A549 (cell line): ENCODE measurements around the gene HUNK. TPM values are rescaled to one million over a fixed set of nuclear protein-coding genes. Genes with fewer than 3 reads are reported as not detected.

Experiments used
- ATAC-seq, 2 experiments: fragments of 200-7000 bp in 1 of 2; fragments of >200 bp in 1 of 2; cut with Nextera tagmentation in 1 of 2; cut with Tn5 transposase in 1 of 2; 3 replicates each; pipeline versions ENCODE4 v1.8.0 to v1.9.1; 2018 to 2020; ENCODE audit warnings: mild to moderate bottlenecking in 1 of 2, moderate library complexity in 1 of 2
- CTCF ChIA-PET: fragments of 300-600 bp; sonication (Branson Sonifier 250); formaldehyde crosslinking; extraction: SDS; loops from one replicate; lab custom pipeline; 2021; ENCODE audit warnings: antibody characterized with exemption, inconsistent platforms; lab: Yijun Ruan, JAX
- POLR2A ChIA-PET: fragments of 350-600 bp; formaldehyde crosslinking; extraction: SDS; loops from one replicate; lab custom pipeline; 2021; ENCODE audit warnings: antibody characterized with exemption, inconsistent platforms; lab: Yijun Ruan, JAX
- DNase-seq, 2 experiments: peaks; one replicate each; pipeline versions ENCODE4 v3.0.0 to v3.0.0-alpha.2; 2011 to 2016; ENCODE audit warnings: low read depth in 1 of 2, low spot score in 1 of 2
- FAIRE-seq: peaks from 2 replicates; lab custom pipeline; 2011; peaks lifted over from hg19 to GRCh38; lab: Jason Lieb, UNC
- H3K27ac ChIP-seq, 2 experiments: fragments of >200 bp; sonication (Bioruptor Twin); formaldehyde crosslinking; 3 replicates each; pipeline ENCODE4 v1.5.1; 2016 to 2017
- H3K4me1 ChIP-seq: fragments of >200 bp; sonication (Bioruptor Twin); formaldehyde crosslinking; 3 replicates; pipeline ENCODE4 v1.6.1; 2016
- H3K4me2 ChIP-seq: fragments of >200 bp; sonication (Bioruptor Twin); formaldehyde crosslinking; 3 replicates; pipeline ENCODE4 v1.6.1; 2016
- H3K4me3 ChIP-seq: fragments of >200 bp; sonication (Bioruptor Twin); formaldehyde crosslinking; 3 replicates; pipeline ENCODE4 v1.5.1; 2016
- H3K9me3 ChIP-seq: fragments of >200 bp; sonication (Bioruptor Twin); formaldehyde crosslinking; 3 replicates; pipeline ENCODE4 v1.6.1; 2016
- ATOH8 ChIP-seq: fragments of 250-450 bp; sonication (Bioruptor Pico); IDR thresholded peaks from 2 replicates; pipeline ENCODE4 v1.5.0; 2020; ENCODE audit warnings: low read depth, mild to moderate bottlenecking, moderate library complexity
- CBX8 ChIP-seq: fragments of 200-600 bp; sonication (generic); IDR thresholded peaks from 2 replicates; pipeline ENCODE4 v1.6.1; 2016
- EHF ChIP-seq: fragments of 250-450 bp; sonication (Bioruptor Pico); IDR thresholded peaks from 2 replicates; pipeline ENCODE4 v1.5.0; 2020; ENCODE audit warnings: mild to moderate bottlenecking
- EHMT2 ChIP-seq: fragments of 200-600 bp; sonication (generic); IDR thresholded peaks from 2 replicates; pipeline ENCODE4 v1.6.1; 2016; ENCODE audit warnings: antibody characterized with exemption, low read depth, mild to moderate bottlenecking, moderate library complexity
- ELK1 ChIP-seq: fragments of 150-350 bp; IDR thresholded peaks from 2 replicates; pipeline ENCODE4 v1.6.1; 2014; ENCODE audit warnings: low read depth, mild to moderate bottlenecking, low read length
- FOSB ChIP-seq: fragments of 250-450 bp; sonication (Bioruptor Pico); IDR thresholded peaks from 2 replicates; pipeline ENCODE4 v1.5.0; 2020; ENCODE audit warnings: mild to moderate bottlenecking, moderate library complexity
- HMGXB4 ChIP-seq: fragments of 250-450 bp; sonication (Bioruptor Pico); IDR thresholded peaks from 2 replicates; pipeline ENCODE4 v1.5.0; 2021; ENCODE audit warnings: mild to moderate bottlenecking, moderate library complexity, borderline replicate concordance
- MAX ChIP-seq: IDR thresholded peaks from 2 replicates; pipeline ENCODE4 v1.6.1; 2012
- NFE2L2 ChIP-seq: fragments of 150-350 bp; conservative IDR thresholded peaks from 2 replicates; pipeline ENCODE4 v1.6.1; 2014; ENCODE audit warnings: low read length
- NR3C1 ChIP-seq: fragments of >200 bp; sonication (Bioruptor Twin); formaldehyde crosslinking; IDR thresholded peaks from 3 replicates; pipeline ENCODE4 v1.6.1; 2017
- PHF8 ChIP-seq: fragments of 200-600 bp; sonication (generic); IDR thresholded peaks from 2 replicates; pipeline ENCODE4 v1.6.1; 2016; ENCODE audit warnings: low read depth, mild to moderate bottlenecking, antibody characterized with exemption, moderate library complexity, borderline replicate concordance
- POLR2A ChIP-seq: IDR thresholded peaks from 2 replicates; pipeline ENCODE4 v1.6.1; 2012; ENCODE audit warnings: mild to moderate bottlenecking, low read length
- POLR2AphosphoS2 ChIP-seq: conservative IDR thresholded peaks from 2 replicates; pipeline ENCODE4 v1.6.1; 2012; ENCODE audit warnings: low read length, improper control_type of control experiment, inconsistent platforms
- RAD21 ChIP-seq, 2 experiments: fragments of >200 bp in 1 of 2; sonication (Bioruptor Twin) in 1 of 2; formaldehyde crosslinking in 1 of 2; IDR thresholded peaks in 1 of 2; conservative IDR thresholded peaks in 1 of 2; 2 replicates in 1 of 2; 3 replicates in 1 of 2; pipeline ENCODE4 v1.6.1; 2012 to 2018; ENCODE audit warnings: inconsistent platforms in 1 of 2
- RCOR1 ChIP-seq: fragments of 150-350 bp; IDR thresholded peaks from 2 replicates; pipeline ENCODE4 v1.6.1; 2014; ENCODE audit warnings: antibody characterized with exemption, low read length, low read depth
- RNF2 ChIP-seq: fragments of 200-600 bp; sonication (generic); IDR thresholded peaks from 2 replicates; pipeline ENCODE4 v1.6.1; 2016; ENCODE audit warnings: low read depth, mild to moderate bottlenecking, antibody characterized with exemption, moderate library complexity, borderline replicate concordance
- ZC3H11A ChIP-seq: fragments of 450-650 bp; IDR thresholded peaks from 2 replicates; pipeline ENCODE4 v1.6.1; 2014; ENCODE audit warnings: antibody characterized with exemption, mild to moderate bottlenecking
- ZSCAN20 ChIP-seq: fragments of 250-450 bp; sonication (Bioruptor Pico); IDR thresholded peaks from 2 replicates; pipeline ENCODE4 v1.8.0; 2022; ENCODE audit warnings: mild to moderate bottlenecking, moderate library complexity
- WGBS: methylation state at CpG from one replicate; pipeline ENCODE4 v1.1.6; 2017; ENCODE audit errors: missing lambda C conversion rate; 5-methylcytosine and 5-hydroxymethylcytosine counted together
- polyA plus RNA-seq, 4 experiments: library from polyadenylated mRNA; depleted of rRNA in 3 of 4; stranded (reverse); fragments of >200 nt; fragmentation: RNase III in 1 of 4; extraction: RNeasy Plus Mini Kit Qiagen cat#74134 plus additional on column Dnase treatment in 1 of 4; gene quantifications; 2 replicates in 3 of 4; 3 replicates in 1 of 4; pipeline ENCODE4 v1.2.3, GENCODE V29; 2011 to 2017

HUNK gene
- polyA plus RNA-seq, 2 of the 4 experiments (the other 2 are of a cell fraction): 0.44 to 0.52 TPM

- no peak for DNase-seq
- Histone ChIP-seq H3K9me3 (no peaks in the 10 kb centered on the region), H3K4me2 (no peak overlapping the region), H3K27ac (no peak overlapping the region), H3K4me3 (no peak overlapping the region), H3K4me1 (no peaks in the 10 kb centered on the region)
- POLR2A ChIA-PET: no interaction called here
- 56% methylated on average over 10 of the region's 10 CpGs for WGBS
- CTCF ChIA-PET: interaction anchor here (0.7 kb wide), 1 partner anchor 10 kb away, joined by 4 read pairs; no protein-coding TSS in a partner anchor
- FAIRE-seq: no peak
- TF ChIP-seq ZSCAN20 (CRISPR knock-in tag) (no peak), POLR2AphosphoS2 (no peak), CBX8 (no peak), NR3C1 (no peak), HMGXB4 (no peak), NFE2L2 (no peak), RCOR1 (no peak), FOSB (CRISPR knock-in tag) (no peak), EHMT2 (no peak)
- no peak for ATAC-seq
Measured at GRCh38 chr21:31993826-31994825, 121.3 kb downstream of the HUNK start.

- no peak for ATAC-seq
- no peak for DNase-seq
- FAIRE-seq: no peak
- no peaks in the 10 kb centered on the region for H3K4me1 ChIP-seq
- H3K9me3 ChIP-seq: no peaks in the 10 kb centered on the region
- H3K27ac ChIP-seq: no peak overlapping the region
- POLR2A ChIA-PET: no interaction called here
- CTCF ChIA-PET: no interaction called here
- H3K4me3 ChIP-seq: no peak overlapping the region
- TF ChIP-seq PHF8: no peak
- no peak for TF ChIP-seq EHF (CRISPR knock-in tag)
- TF ChIP-seq RNF2: no peak
- TF ChIP-seq ZC3H11A: no peak
- no peak for TF ChIP-seq ELK1
- no peak for TF ChIP-seq RAD21 (conservative IDR thresholded peaks at IDR 0.05 in 1 of 2, IDR thresholded peaks at IDR 0.05 in 1 of 2)
- no peak for TF ChIP-seq POLR2A
- no peak for TF ChIP-seq ATOH8
- no peak for TF ChIP-seq MAX
- WGBS: 74% methylated on average over 4 of the region's 4 CpGs
- no peak overlapping the region for H3K4me2 ChIP-seq
Measured at GRCh38 chr21:31997191-31997590, 124.4 kb downstream of the HUNK start.
